Measurements from ENCODE around the gene G2E3. TPM values are rescaled to one million over a fixed set of nuclear protein-coding genes. Genes with fewer than 3 reads are reported as not detected.

Gene G2E3
- total and polyA plus RNA-seq, 2 experiments from 2014 or later, result 67.4 to 113 TPM

DNA sequence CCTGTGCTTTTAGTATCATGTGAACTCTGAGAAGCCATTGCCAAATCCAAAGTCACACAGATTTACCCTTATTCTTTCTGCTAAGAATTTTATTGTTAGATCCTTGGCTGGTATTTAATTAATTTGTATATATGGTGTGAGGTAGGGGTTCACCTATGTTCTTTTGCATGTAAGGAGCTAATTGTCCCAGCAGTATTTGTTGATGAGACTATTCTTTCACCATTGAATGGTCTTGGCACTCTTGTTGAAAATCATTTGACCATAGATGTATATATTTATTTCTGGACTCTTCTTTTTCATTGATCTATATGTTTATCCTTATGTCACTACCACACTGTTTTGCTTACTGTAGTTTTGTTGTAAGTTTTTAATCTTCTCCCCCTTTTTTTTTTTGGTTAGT is 26.2 kb downstream of the G2E3 start:
- Histone ChIP-seq H3K4me2 (no peak overlapping the region), H4K20me1 (replicated peaks; ENCODE audit: insufficient read depth) (peaks cover 38% of the 10 kb centered on the region), H3K36me3 (ENCODE audit: insufficient read depth) (peaks cover 16% of the 10 kb centered on the region; the same call in 1 of the 2 replicates), H3K4me1 (ENCODE audit: insufficient read depth) (no peaks in the 10 kb centered on the region), H3K4me3 (no peak overlapping the region), H2AFZ (no peak overlapping the region), H3K9me2 (ENCODE audit: insufficient read depth) (no peaks in the 10 kb centered on the region), H3K27me3 (ENCODE audit: insufficient read depth) (no peaks in the 10 kb centered on the region), H3F3A (replicated peaks; ENCODE audit: low read depth) (no peaks in the 10 kb centered on the region), H3K27ac (ENCODE audit: low read depth) (no peak overlapping the region), H3K79me2 (replicated peaks; ENCODE audit: insufficient read depth) (peaks cover 98% of the 10 kb centered on the region)
- Mint-ChIP-seq H3K4me3 (no peak overlapping the region), H3K9me3 (peaks cover 22% of the 10 kb centered on the region), H3K27me3 (ENCODE audit: insufficient read depth, low read depth, poor library complexity) (no peaks in the 10 kb centered on the region), H3K36me3 (ENCODE audit: low read depth) (peaks cover 56% of the 10 kb centered on the region), H3K4me1 (no peaks in the 10 kb centered on the region), H3K27ac (no peak overlapping the region)
- ATAC-seq (no peak), DNase-seq (ENCODE audit: low spot score) (no peak)
- TF ChIP-seq STAT1 (IDR thresholded peaks at IDR 0.05; ENCODE audit: unreplicated experiment) (no peak), EZH2 (IDR thresholded peaks at IDR 0.05; ENCODE audit: low read depth, unreplicated experiment) (no peak), EZH2phosphoT487 (IDR thresholded peaks at IDR 0.05; ENCODE audit: unreplicated experiment) (no peak), CTCF (conservative IDR thresholded peaks at IDR 0.05; ENCODE audit: low read depth in 2 of 2) (no peak), NANOG (IDR thresholded peaks at IDR 0.05; ENCODE audit: borderline replicate concordance) (no peak), ETS1 (IDR thresholded peaks at IDR 0.05) (no peak), CREB1 (CRISPR knock-in tag; IDR thresholded peaks at IDR 0.05; ENCODE audit: low read depth) (no peak), ZNF114 (CRISPR knock-in tag; IDR thresholded peaks at IDR 0.05) (no peak), ZNF331 (CRISPR knock-in tag; IDR thresholded peaks at IDR 0.05; ENCODE audit: low read depth) (no peak), JUNB (IDR thresholded peaks at IDR 0.05; ENCODE audit: unreplicated experiment) (no peak), POLR2AphosphoS5 (IDR thresholded peaks at IDR 0.05; ENCODE audit: low read depth) (no peak)
- TF ChIP-seq, protein P1, sequence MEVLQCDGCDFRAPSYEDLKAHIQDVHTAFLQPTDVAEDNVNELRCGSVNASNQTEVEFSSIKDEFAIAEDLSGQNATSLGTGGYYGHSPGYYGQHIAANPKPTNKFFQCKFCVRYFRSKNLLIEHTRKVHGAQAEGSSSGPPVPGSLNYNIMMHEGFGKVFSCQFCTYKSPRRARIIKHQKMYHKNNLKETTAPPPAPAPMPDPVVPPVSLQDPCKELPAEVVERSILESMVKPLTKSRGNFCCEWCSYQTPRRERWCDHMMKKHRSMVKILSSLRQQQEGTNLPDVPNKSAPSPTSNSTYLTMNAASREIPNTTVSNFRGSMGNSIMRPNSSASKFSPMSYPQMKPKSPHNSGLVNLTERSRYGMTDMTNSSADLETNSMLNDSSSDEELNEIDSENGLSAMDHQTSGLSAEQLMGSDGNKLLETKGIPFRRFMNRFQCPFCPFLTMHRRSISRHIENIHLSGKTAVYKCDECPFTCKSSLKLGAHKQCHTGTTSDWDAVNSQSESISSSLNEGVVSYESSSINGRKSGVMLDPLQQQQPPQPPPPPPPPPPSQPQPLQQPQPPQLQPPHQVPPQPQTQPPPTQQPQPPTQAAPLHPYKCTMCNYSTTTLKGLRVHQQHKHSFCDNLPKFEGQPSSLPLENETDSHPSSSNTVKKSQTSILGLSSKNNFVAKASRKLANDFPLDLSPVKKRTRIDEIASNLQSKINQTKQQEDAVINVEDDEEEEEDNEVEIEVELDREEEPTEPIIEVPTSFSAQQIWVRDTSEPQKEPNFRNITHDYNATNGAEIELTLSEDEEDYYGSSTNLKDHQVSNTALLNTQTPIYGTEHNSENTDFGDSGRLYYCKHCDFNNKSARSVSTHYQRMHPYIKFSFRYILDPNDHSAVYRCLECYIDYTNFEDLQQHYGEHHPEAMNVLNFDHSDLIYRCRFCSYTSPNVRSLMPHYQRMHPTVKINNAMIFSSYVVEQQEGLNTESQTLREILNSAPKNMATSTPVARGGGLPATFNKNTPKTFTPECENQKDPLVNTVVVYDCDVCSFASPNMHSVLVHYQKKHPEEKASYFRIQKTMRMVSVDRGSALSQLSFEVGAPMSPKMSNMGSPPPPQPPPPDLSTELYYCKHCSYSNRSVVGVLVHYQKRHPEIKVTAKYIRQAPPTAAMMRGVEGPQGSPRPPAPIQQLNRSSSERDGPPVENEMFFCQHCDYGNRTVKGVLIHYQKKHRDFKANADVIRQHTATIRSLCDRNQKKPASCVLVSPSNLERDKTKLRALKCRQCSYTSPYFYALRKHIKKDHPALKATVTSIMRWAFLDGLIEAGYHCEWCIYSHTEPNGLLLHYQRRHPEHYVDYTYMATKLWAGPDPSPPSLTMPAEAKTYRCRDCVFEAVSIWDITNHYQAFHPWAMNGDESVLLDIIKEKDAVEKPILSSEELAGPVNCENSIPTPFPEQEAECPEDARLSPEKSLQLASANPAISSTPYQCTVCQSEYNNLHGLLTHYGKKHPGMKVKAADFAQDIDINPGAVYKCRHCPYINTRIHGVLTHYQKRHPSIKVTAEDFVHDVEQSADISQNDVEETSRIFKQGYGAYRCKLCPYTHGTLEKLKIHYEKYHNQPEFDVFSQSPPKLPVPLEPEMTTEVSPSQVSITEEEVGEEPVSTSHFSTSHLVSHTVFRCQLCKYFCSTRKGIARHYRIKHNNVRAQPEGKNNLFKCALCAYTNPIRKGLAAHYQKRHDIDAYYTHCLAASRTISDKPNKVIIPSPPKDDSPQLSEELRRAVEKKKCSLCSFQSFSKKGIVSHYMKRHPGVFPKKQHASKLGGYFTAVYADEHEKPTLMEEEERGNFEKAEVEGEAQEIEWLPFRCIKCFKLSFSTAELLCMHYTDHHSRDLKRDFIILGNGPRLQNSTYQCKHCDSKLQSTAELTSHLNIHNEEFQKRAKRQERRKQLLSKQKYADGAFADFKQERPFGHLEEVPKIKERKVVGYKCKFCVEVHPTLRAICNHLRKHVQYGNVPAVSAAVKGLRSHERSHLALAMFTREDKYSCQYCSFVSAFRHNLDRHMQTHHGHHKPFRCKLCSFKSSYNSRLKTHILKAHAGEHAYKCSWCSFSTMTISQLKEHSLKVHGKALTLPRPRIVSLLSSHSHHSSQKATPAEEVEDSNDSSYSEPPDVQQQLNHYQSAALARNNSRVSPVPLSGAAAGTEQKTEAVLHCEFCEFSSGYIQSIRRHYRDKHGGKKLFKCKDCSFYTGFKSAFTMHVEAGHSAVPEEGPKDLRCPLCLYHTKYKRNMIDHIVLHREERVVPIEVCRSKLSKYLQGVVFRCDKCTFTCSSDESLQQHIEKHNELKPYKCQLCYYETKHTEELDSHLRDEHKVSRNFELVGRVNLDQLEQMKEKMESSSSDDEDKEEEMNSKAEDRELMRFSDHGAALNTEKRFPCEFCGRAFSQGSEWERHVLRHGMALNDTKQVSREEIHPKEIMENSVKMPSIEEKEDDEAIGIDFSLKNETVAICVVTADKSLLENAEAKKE (CRISPR knock-in tag; IDR thresholded peaks at IDR 0.05), result no peak
- TF ChIP-seq, protein P2, sequence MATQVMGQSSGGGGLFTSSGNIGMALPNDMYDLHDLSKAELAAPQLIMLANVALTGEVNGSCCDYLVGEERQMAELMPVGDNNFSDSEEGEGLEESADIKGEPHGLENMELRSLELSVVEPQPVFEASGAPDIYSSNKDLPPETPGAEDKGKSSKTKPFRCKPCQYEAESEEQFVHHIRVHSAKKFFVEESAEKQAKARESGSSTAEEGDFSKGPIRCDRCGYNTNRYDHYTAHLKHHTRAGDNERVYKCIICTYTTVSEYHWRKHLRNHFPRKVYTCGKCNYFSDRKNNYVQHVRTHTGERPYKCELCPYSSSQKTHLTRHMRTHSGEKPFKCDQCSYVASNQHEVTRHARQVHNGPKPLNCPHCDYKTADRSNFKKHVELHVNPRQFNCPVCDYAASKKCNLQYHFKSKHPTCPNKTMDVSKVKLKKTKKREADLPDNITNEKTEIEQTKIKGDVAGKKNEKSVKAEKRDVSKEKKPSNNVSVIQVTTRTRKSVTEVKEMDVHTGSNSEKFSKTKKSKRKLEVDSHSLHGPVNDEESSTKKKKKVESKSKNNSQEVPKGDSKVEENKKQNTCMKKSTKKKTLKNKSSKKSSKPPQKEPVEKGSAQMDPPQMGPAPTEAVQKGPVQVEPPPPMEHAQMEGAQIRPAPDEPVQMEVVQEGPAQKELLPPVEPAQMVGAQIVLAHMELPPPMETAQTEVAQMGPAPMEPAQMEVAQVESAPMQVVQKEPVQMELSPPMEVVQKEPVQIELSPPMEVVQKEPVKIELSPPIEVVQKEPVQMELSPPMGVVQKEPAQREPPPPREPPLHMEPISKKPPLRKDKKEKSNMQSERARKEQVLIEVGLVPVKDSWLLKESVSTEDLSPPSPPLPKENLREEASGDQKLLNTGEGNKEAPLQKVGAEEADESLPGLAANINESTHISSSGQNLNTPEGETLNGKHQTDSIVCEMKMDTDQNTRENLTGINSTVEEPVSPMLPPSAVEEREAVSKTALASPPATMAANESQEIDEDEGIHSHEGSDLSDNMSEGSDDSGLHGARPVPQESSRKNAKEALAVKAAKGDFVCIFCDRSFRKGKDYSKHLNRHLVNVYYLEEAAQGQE (IDR thresholded peaks at IDR 0.05; ENCODE audit: unreplicated experiment), result no peak
